ENCODE measurements around the gene FILIP1L. TPM values are rescaled to one million over a fixed set of nuclear protein-coding genes. Genes with fewer than 3 reads are reported as not detected.
A peak's percentile ranks its signal among the peaks of the same experiment; 100 is the strongest.

The FILIP1L gene
- total and polyA plus RNA-seq, 2 experiments from 2014 or later, result 0.45 to 0.82 TPM

DNA sequence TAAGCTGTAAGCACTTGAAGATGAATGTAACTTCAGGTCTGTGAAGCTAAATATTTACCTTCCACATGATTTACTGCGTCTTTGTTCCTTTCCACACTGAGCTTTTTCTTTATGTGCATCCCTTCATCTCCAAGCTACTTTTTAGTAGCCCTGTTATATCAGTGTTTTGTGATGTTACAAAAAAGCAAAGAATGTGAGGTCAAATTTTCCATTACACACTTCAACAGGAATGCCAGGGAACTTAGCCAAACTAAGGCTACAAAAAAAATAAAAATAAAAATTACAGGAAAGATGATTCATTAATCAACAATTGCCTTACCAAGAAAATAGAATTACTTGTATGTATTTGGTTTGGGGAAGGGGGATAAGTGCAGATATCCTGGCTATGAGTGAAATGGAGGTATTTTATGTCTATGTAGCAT is 73.0 kb downstream of the FILIP1L start:
- H3K27ac ChIP-seq, result no peak overlapping the region
- DNase-seq (ENCODE audit: low read depth in 1 of 2, low spot score in 1 of 2), result peak; percentile 12 to 94
- H3K4me3 ChIP-seq, result no peak overlapping the region
- H3K4me1 ChIP-seq (ENCODE audit: low read depth), result peaks cover 8% of the 10 kb centered on the region
- H3K9me3 ChIP-seq (ENCODE audit: low read depth), result no peaks in the 10 kb centered on the region
- TF ChIP-seq, protein P1, sequence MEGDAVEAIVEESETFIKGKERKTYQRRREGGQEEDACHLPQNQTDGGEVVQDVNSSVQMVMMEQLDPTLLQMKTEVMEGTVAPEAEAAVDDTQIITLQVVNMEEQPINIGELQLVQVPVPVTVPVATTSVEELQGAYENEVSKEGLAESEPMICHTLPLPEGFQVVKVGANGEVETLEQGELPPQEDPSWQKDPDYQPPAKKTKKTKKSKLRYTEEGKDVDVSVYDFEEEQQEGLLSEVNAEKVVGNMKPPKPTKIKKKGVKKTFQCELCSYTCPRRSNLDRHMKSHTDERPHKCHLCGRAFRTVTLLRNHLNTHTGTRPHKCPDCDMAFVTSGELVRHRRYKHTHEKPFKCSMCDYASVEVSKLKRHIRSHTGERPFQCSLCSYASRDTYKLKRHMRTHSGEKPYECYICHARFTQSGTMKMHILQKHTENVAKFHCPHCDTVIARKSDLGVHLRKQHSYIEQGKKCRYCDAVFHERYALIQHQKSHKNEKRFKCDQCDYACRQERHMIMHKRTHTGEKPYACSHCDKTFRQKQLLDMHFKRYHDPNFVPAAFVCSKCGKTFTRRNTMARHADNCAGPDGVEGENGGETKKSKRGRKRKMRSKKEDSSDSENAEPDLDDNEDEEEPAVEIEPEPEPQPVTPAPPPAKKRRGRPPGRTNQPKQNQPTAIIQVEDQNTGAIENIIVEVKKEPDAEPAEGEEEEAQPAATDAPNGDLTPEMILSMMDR (IDR thresholded peaks at IDR 0.05; ENCODE audit: low read depth, low read length), result no peak
- H3K36me3 ChIP-seq, result no peaks in the 10 kb centered on the region
- peaks cover 68% of the 10 kb centered on the region for H3K27me3 ChIP-seq

DNA sequence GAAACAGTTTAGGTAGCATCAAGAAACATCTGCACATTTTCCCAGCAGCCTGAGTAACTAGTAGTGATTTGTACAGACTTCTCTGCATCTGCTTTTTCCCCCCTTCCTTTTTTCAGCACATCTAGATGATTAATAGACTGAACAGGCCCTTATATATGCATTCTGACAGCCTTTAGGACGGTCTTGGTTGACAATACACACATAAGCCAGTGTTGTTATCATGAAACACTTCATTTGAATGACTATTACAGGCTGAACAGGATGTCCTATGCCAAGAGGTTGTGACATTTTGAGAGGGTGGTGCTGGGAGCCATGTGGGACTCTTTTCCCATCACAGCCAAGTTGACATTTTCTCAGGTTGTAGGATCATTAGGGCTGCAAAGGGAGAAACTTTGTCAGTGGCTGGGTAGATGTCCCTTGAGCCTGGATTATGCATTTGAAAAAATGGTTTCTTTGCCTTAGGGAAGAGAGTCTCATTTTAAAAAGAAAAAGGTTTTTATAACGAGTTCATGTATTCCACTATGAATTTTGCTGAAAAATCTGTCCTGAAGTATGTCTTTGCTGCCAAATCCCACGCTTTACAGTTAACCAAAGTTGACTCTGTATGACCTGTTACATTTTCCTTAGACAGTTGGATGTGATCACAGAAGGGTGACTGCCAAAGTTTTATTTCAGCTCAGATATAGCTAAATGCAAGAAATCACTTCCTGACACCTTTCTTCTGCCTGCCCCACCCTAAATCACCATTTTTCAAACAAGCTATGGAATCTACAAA is 73.7 kb downstream of the FILIP1L start:
- Histone ChIP-seq H3K27ac (no peak overlapping the region), H3K36me3 (no peaks in the 10 kb centered on the region), H3K4me1 (ENCODE audit: low read depth) (peaks cover 8% of the 10 kb centered on the region), H3K4me3 (no peak overlapping the region), H3K9me3 (ENCODE audit: low read depth) (no peaks in the 10 kb centered on the region), H3K27me3 (peaks cover 69% of the 10 kb centered on the region)
- peak; percentile 74 to 81 for DNase-seq (ENCODE audit: low read depth in 1 of 2, low spot score in 1 of 2)
- TF ChIP-seq, protein P1 (IDR thresholded peaks at IDR 0.05; ENCODE audit: low read depth, low read length), result no peak

DNA sequence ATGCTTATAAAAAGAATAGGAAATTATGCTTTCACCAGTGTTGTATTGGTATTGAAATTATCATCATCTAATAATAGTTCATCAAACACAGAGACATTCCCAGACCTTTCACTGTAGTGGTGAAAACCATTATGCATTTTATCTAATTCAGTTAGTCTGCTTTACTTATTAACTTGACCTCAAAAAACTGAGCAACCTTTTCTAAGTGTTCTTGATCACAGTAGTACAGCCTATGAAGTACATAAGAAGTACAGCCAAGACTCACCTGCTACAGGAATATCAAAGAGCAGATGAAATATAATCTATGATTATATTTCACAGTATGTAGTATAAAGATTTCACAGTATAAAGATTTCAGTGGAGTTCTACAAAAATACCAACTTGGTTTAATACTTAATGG is 75.2 kb downstream of the FILIP1L start:
- TF ChIP-seq, protein P1 (IDR thresholded peaks at IDR 0.05; ENCODE audit: low read depth, low read length), result no peak
- no peak for DNase-seq (ENCODE audit: low read depth in 1 of 2, low spot score in 1 of 2)
- H3K9me3 ChIP-seq (ENCODE audit: low read depth), result no peaks in the 10 kb centered on the region
- no peak overlapping the region for H3K4me3 ChIP-seq
- no peak overlapping the region for H3K27ac ChIP-seq
- peaks cover 64% of the 10 kb centered on the region for H3K27me3 ChIP-seq
- peaks cover 8% of the 10 kb centered on the region for H3K4me1 ChIP-seq (ENCODE audit: low read depth)
- no peaks in the 10 kb centered on the region for H3K36me3 ChIP-seq

DNA sequence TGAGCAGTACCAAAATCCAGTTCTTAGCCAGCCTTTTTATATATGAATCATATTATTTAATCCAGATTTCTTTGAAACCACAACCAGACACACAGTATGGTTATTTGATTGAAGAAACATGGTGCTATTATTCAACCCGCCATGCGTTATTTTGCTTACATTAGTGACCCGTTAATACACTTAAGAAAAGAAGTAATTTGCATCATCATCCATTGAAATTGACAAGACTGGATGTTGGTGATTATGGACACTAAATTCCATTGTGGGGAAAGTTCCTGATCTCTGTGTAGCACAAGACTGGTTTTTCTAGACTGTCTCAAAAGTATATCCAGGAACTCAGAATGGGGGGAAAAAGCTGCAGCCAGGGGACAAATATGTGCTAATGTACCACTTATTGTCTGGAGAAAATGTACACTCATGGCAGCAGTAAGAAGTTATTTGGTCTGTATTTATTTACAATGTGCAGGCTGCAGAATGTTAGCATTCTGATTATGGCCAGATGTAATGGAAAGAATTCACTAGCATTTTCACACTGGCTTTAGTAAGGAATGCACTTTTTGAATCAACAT is 80.3 kb downstream of the FILIP1L start:
- TF ChIP-seq, protein P1 (IDR thresholded peaks at IDR 0.05; ENCODE audit: low read depth, low read length), result no peak
- H3K4me1 ChIP-seq (ENCODE audit: low read depth), result no peaks in the 10 kb centered on the region
- H3K36me3 ChIP-seq, result no peaks in the 10 kb centered on the region
- no peaks in the 10 kb centered on the region for H3K9me3 ChIP-seq (ENCODE audit: low read depth)
- no peak overlapping the region for H3K27ac ChIP-seq
- peak in 1 of 2 donors; percentile 50 for DNase-seq (ENCODE audit: low read depth in 1 of 2, low spot score in 1 of 2)
- H3K27me3 ChIP-seq, result peaks cover 49% of the 10 kb centered on the region
- H3K4me3 ChIP-seq, result no peak overlapping the region

DNA sequence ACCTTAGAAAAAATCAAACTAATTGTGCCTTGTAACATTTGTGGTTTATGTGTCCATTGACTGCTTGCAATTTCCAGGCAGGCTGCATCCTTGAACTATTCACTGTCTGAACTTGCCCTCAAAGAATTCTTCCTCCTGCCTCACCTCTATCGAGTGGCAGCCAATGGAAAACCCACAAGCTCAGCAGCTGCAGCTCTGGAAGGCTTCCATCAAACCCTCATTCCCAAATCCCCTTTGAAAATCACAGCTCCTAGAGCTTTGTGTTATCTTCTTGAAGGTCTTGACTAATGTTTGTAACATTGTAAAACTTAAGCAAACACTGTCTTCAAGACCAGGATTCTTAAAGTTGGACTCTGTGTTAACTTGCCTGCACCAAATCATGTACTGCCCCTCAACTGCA is 81.1 kb downstream of the FILIP1L start:
- no peak overlapping the region for H3K4me3 ChIP-seq
- no peaks in the 10 kb centered on the region for H3K4me1 ChIP-seq (ENCODE audit: low read depth)
- no peak overlapping the region for H3K27ac ChIP-seq
- peaks cover 42% of the 10 kb centered on the region for H3K27me3 ChIP-seq
- no peaks in the 10 kb centered on the region for H3K9me3 ChIP-seq (ENCODE audit: low read depth)
- peak in 1 of 2 donors; percentile 88 for DNase-seq (ENCODE audit: low read depth in 1 of 2, low spot score in 1 of 2)
- no peaks in the 10 kb centered on the region for H3K36me3 ChIP-seq
- TF ChIP-seq, protein P1 (IDR thresholded peaks at IDR 0.05; ENCODE audit: low read depth, low read length), result no peak
